Activated CD8-positive, alpha-beta memory T cell treated with anti-CD3 and anti-CD28 coated beads, Interleukin-2, amount 50 U/mL, for 1 hour (primary cell): ENCODE data around the gene FREM1.

Source experiments
- DNase-seq: peaks from one replicate; pipeline ENCODE4 v3.0.0-alpha.2; 2020; ENCODE audit errors: extremely low read depth

FREM1 gene

GRCh38 chr9:14756291-14756690, 153.9 kb downstream of the FREM1 start:
- no peak for DNase-seq

- no peak for DNase-seq
Observed at GRCh38 chr9:14752871-14753270, 157.4 kb downstream of the FREM1 start.

DNA sequence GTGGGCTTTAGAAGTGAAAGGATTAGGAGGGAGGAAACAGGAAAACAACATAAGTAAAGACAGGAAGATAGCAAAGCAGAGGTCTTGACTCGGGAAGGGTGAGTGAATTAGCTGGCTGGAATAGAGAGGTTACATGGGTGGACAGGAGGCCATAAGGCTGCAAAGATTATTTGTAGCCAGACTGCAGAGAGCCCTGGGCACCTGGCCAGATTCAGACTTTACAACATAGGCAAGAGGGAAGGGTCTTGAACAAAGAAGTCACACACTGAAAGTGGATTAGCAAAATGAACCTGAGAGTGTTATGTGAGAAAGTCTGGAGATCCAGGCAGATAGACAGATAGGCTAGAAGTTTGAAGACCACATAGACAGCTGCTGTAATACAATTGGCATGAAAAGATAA, 158.0 kb downstream of the FREM1 start:
- no peak for DNase-seq

- DNase-seq, result no peak
Observed at GRCh38 chr9:14750821-14751220, 159.4 kb downstream of the FREM1 start.

GRCh38 chr9:14749741-14750211, 160.5 kb downstream of the FREM1 start:
- DNase-seq, result no peak

- DNase-seq, result no peak
Observed at GRCh38 chr9:14748373-14748772, 161.9 kb downstream of the FREM1 start.

DNA sequence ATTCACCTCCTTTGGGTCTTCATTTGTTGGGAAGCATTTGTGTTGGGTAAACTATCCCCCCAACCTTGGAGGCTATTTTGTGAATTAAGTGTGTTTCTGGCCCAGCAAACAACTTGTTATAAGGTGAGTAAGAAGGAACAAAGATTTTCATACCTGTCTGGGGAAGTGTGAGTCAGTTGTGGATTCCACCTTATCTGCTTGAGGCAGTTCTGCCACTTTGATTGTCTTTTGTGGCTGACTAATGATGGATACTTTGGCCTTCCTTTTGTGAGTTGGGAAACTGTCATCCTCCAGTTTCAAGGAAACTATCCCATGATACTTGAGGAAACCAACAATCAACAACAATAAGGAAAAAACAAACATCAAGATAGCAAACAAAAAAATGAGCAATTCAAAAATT, 163.1 kb downstream of the FREM1 start:
- no peak for DNase-seq

DNA sequence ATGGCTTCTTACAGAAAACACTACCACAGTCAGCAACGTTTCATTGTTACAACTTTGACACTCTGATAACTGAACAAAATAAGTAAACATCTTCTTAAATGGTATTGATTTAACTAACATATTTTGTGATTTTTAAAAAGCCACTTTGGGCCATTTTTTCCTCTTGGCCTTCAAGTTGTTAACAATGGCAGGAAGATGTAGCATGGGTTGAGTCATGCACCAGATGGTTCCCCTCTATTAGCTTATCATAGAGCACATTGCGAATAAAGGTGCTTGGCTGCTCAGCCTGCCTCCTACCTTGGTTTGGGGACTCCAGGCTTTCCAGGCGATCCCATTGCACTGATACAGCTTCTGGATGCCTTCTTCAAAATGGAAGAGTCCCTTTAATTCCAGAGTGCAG, 163.6 kb downstream of the FREM1 start:
- no peak for DNase-seq

DNA sequence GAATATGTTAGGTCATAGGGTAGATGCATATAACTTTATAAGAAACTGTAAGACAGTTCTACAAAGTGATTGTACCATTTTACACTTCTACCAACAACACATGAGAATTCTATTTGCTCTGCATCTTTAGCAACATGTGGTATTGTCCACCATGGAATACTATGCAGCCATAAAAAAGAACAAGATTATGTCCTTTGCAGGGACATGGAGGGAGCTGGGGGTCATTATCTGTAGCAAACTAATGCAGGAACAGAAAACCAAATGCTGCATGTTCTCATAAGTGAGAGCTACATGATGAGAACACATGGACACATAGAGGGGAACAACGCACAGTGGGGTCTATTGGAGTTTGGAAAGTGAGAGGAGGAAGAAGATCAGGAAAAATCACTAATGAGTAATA, 165.5 kb downstream of the FREM1 start:
- DNase-seq, result no peak

DNA sequence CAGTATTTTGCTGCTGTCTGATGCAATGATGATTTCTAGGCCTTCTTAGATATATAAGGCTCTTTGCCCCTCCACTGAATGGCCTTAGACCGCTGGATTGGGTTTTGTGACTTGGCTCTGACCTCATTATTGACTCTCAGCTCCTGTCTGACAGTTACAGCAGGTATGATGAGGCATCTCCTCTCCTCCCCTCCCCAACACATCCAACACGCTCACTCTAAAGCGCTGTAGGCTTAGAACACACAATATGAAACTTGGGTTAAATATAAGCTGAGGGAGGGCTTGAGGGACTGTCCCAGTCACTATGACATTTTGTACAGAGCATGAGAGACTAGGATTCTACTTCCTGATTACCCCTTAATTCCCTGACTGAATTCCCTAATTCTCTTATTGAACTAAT, 168.9 kb downstream of the FREM1 start:
- no peak for DNase-seq

DNA sequence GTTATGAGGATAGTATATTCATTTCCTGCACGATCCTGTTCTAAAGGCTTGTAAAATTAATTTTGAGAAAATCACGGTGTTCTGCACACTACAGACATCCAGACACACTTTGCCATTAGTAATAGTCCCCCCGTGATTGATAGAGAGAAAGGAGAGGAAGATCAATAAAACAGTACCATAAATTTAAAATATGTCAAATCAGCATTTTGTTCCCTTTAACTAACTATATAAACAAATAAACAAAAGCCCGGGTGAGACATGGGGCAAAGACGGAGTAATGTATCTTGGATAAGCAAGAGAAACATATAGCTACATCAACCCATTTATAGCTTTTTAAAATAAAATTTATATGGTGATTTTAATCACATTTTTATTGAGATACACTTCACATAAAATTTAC, 177.1 kb downstream of the FREM1 start:
- no peak for DNase-seq

- DNase-seq, result no peak
Observed at GRCh38 chr9:14731294-14731981, 178.8 kb downstream of the FREM1 start.

DNA sequence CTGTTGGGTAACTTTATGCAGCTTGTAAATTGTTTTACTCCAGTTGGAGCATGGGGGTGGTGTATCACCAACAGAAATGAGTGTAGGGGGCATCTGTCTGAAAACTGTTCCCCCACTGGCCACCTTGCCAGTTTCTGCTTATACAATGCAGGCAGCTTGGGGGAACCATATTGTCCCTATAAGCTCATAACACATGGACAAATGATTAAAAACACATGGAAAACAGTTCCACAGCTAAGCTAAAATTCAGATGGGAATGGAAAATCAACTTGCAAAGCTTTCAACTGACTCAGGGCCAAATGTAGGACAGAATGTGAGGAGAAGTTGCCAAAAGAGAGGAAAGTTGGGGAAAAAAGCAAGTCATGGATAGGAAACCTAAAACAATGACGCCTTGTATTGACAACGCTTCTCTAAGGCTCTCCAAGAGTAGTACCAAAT, 179.7 kb downstream of the FREM1 start:
- no peak for DNase-seq

DNA sequence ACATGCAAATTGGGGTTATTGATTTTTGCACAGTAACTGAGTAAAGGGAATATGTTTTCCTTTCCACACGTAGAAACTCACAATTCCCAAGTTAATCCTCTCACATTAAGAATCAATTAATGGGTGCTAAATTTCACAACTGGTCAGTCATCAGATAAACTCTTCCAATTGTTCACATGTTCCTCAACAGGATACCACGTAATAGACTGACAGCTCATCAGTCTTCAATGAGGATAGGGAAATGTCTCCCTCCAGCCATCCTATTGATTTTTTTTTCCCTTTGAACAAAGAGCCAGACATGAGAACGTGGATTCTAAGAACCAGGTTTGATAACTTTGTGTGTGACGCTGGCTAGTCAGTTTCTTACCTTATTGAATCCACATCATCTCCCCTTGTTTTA, 186.9 kb downstream of the FREM1 start:
- no peak for DNase-seq

DNA sequence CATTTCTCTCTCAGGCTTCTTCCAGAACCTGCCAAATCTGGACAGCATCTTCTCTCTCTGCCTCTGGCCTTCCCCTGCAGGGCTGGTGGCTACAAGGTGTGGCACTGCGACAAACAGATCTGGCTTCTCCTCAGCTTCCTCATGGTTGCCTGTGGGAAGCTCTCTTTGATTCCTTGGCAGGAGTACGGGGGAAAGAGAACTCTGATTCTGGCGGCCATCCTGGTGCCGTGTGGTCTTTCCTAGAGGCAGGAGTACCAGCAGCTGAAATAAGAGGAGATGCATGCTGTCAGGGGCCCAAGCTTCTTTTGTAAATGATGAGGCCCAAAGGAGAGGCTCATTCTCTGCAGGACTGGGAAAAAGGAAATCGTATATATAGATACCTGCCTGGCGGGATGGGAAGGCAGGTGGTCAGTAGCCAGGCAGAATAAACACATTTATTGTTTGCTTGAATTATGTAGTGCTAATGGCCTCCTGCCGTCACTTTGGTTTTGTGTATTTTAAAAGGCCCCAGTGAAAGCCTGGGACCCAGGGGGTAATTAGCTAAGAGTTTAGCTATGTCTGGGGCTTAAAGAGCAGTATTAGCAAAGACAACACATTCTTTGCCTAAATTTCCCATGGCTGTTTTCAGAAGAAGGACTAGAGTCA, 187.7 kb downstream of the FREM1 start, which contains the start of gene CER1:
Gene CER1, minus strand, starts transcription at position 343 of the 645 bp plus-strand sequence. Its CDS starts 61 bp downstream, at position 282.
- DNase-seq, result no peak

DNA sequence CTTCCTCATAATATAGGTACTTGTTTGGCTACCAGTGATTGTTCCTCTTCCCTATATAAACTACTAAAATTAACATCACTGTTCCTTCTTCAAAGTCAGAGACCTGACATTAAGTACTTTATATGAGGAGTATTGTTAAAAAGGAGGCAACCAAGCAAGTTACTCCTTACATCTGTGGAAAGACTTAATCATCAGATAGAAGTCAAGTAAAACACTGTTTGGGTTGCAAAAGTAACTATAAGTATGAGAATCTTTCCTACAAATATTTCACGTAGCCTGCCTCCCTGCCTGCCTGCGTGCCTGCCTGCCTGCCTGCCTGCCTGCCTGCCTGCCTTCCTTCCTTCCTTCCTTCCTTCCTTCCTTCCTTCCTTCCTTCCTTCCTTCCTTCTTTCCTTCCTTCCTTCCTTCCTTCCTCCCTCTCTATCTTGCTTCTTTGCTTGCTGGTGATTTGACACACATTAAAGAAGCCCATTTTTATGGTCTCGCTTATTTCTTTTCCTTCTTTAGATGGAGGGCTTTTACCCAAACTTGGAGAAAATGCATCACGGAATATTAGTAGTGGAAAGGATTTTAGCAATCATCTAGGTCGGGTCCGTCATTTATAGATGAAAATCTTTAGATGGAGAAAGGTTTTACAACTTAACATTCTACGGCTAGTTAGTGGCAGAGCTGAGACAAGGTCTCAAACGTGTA, 190.9 kb downstream of the FREM1 start:
- no peak for DNase-seq

GRCh38 chr9:14715102-14715501, 195.1 kb downstream of the FREM1 start:
- no peak for DNase-seq

- no peak for DNase-seq
Observed at GRCh38 chr9:14713187-14713767, 197.0 kb downstream of the FREM1 start.

- no peak for DNase-seq
Observed at GRCh38 chr9:14710804-14711203, 199.4 kb downstream of the FREM1 start.

DNA sequence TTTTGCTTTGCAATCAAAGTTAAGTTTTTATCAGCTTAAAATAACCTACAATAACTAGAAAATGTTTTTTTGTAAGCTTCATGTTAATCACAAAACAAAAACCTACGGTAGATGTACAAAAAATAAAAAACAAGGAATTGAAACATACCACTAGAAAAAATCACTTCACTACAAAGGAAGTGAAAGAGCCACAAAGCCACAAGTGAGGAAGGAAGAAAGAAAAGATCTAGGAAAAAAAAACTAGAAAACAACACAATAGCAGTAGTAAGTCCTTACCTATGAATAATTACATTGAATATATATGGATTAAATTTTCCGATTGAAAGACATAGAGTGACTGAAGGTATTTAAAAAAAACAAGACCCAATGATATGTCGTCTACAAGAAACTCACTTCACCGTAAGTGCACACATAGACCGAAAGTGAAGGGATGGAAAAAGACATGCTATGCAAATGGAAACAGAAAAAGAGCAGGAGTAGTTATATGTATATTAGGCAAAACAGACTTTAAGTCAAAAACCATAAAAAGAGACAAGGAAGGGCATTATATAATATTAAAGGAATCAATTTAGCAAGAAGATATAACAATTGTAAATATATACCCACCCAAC, 203.6 kb downstream of the FREM1 start:
- no peak for DNase-seq

- no peak for DNase-seq
Observed at GRCh38 chr9:14705079-14705478, 205.1 kb downstream of the FREM1 start.

GRCh38 chr9:14704281-14704680, 205.9 kb downstream of the FREM1 start:
- no peak for DNase-seq
